EL (cell line): ENCODE data around the gene KATNB1.
"Not testable (repeated sequence)": the region's sequence is repeated elsewhere in the genome, so short reads cannot be mapped to it uniquely, and the experiment has no call there.

Source experiments
- DNase-seq: peaks from one replicate; pipeline ENCODE4 v3.0.0-alpha.2; 2016

The KATNB1 gene

GRCh38 chr16:57726433-57726947 lies 9.1 kb upstream of the KATNB1 start:
- DNase-seq: no peak

- no peak for DNase-seq
These were observed 8.0 kb upstream of the KATNB1 start for GRCh38 chr16:57727610-57728009.

GRCh38 chr16:57728336-57729181 lies 7.0 kb upstream of the KATNB1 start:
- DNase-seq: no peak

- DNase-seq: no peak
These were observed 6.4 kb upstream of the KATNB1 start for GRCh38 chr16:57729182-57729484.

GRCh38 chr16:57729852-57730251 lies 5.7 kb upstream of the KATNB1 start:
- DNase-seq: not testable (repeated sequence)

- DNase-seq: no peak
These were observed 4.5 kb upstream of the KATNB1 start for GRCh38 chr16:57730771-57731730.

- DNase-seq: peak; percentile 32
These were observed 3.5 kb upstream of the KATNB1 start for GRCh38 chr16:57732037-57732436.

- DNase-seq: no peak
These were observed 2.9 kb upstream of the KATNB1 start for GRCh38 chr16:57732714-57733113.

GRCh38 chr16:57734308-57734924 lies 1.2 kb upstream of the KATNB1 start:
- no peak for DNase-seq

- peak; percentile 100 for DNase-seq
These were observed 430 bp upstream of the KATNB1 start for GRCh38 chr16:57734925-57735754.

- peak; percentile 82 for DNase-seq
These were observed 1.1 kb downstream of the KATNB1 start for GRCh38 chr16:57736419-57737351.

GRCh38 chr16:57738844-57739243 lies 3.3 kb downstream of the KATNB1 start:
- DNase-seq: no peak

- no peak for DNase-seq
These were observed 4.3 kb downstream of the KATNB1 start for GRCh38 chr16:57739756-57740422.

GRCh38 chr16:57740423-57741071 lies 5.0 kb downstream of the KATNB1 start:
- DNase-seq: no peak

GRCh38 chr16:57741660-57742191 lies 6.2 kb downstream of the KATNB1 start:
- no peak for DNase-seq

- DNase-seq: no peak
These were observed 7.0 kb downstream of the KATNB1 start for GRCh38 chr16:57742543-57742942.

- DNase-seq: no peak
These were observed 7.9 kb downstream of the KATNB1 start for GRCh38 chr16:57743458-57743857.

- DNase-seq: no peak
These were observed 8.5 kb downstream of the KATNB1 start for GRCh38 chr16:57743886-57744641.

GRCh38 chr16:57744642-57744903 lies 9.0 kb downstream of the KATNB1 start:
- DNase-seq: no peak
